ENCODE measurements around the gene GSN.

- TF ChIP-seq CTCF (conservative IDR thresholded peaks at IDR 0.05; ENCODE audit: low read depth, low read length) (no peak), EZH2 (IDR thresholded peaks at IDR 0.05; ENCODE audit: borderline replicate concordance, low read depth, low read length, poor library complexity, severe bottlenecking) (no peak)
Observed at GRCh38 chr9:121310571-121310970, 42.6 kb downstream of the GSN start.

Data from A673 (cell line).